ENCODE results near the gene C16orf87.

Gene C16orf87

DNA sequence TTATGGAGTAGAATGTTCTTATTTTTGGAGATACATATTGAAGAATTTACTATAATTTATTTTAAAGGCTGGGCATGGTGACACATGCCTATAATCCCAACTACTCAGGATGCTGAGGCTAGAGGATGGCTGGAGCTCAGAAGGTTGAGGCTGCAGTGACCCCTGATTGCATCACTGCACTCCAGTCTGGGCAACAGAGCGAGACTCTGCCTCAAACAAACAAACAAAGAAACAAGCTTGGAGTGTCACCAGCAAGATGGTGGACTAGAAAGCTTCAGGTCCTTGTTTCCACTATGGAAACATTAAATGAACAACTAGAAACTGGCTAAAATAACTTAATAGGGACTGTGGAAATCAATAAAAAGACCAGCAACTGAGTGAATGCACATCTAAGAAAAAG is 35.3 kb upstream of the C16orf87 start:
- no peaks in the 10 kb centered on the region for H3K9me3 ChIP-seq
- no peak overlapping the region for H3K27ac ChIP-seq
- H3K27me3 ChIP-seq = no peaks in the 10 kb centered on the region
- TF ChIP-seq, protein P1, sequence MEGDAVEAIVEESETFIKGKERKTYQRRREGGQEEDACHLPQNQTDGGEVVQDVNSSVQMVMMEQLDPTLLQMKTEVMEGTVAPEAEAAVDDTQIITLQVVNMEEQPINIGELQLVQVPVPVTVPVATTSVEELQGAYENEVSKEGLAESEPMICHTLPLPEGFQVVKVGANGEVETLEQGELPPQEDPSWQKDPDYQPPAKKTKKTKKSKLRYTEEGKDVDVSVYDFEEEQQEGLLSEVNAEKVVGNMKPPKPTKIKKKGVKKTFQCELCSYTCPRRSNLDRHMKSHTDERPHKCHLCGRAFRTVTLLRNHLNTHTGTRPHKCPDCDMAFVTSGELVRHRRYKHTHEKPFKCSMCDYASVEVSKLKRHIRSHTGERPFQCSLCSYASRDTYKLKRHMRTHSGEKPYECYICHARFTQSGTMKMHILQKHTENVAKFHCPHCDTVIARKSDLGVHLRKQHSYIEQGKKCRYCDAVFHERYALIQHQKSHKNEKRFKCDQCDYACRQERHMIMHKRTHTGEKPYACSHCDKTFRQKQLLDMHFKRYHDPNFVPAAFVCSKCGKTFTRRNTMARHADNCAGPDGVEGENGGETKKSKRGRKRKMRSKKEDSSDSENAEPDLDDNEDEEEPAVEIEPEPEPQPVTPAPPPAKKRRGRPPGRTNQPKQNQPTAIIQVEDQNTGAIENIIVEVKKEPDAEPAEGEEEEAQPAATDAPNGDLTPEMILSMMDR (IDR thresholded peaks at IDR 0.05) = no peak
- H3K4me3 ChIP-seq = no peak overlapping the region
- no peaks in the 10 kb centered on the region for H3K4me1 ChIP-seq
- intact Hi-C loops (cut with DNase I; ENCODE audit: low total_unique reads) = no loop called here
- no peaks in the 10 kb centered on the region for H3K36me3 ChIP-seq
- DNase-seq = no peak

DNA sequence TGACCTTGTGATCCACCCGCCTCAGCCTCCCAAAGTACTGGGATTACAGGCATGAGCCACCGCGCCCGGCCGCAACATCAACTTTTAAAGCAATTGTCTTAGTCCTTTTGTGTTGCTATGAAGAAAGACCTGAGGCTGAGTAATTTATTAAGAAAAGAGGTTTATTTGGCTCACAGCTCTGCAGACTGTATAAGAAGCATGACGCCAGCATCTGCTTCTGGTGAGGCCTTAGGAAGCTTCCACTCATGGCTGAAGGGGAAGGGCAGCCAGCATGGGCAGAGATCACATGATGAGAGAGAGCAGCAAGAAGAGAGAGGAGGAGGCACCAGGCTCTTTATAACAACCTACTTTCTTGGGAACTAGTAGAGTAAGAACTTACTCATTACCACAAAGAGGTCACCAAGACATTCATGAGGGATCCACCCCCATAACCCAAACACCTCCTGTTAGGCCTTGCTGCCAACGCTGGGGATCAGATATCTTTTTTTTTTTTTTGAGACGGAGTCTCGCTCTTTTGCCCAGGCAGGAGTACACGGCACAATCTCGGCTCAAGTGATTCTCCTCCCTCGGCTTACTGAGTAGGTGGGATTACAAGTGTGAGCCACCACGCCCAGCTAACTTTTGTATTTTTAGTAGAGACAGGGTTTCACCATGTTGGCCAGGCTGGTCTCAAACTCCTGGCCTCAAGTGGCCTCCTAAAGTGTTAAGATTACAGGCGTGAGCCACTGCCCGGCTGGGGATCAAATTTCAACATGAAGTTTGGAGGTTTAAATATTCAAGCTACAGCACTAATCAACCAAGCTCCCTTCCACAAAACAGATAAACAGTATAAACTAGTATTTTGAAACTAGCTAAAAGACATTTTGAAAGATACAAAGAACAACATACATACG is 31.8 kb upstream of the C16orf87 start:
- TF ChIP-seq, protein P1 (IDR thresholded peaks at IDR 0.05) = no peak
- no peaks in the 10 kb centered on the region for H3K27me3 ChIP-seq
- no peak for DNase-seq
- H3K9me3 ChIP-seq = no peaks in the 10 kb centered on the region
- H3K4me3 ChIP-seq = no peak overlapping the region
- intact Hi-C loops (cut with DNase I; ENCODE audit: low total_unique reads) = no loop called here
- no peak overlapping the region for H3K27ac ChIP-seq
- no peaks in the 10 kb centered on the region for H3K36me3 ChIP-seq
- H3K4me1 ChIP-seq = peaks cover 0 to 2% (median 0%) of the 10 kb centered on the region in 4 donors

DNA sequence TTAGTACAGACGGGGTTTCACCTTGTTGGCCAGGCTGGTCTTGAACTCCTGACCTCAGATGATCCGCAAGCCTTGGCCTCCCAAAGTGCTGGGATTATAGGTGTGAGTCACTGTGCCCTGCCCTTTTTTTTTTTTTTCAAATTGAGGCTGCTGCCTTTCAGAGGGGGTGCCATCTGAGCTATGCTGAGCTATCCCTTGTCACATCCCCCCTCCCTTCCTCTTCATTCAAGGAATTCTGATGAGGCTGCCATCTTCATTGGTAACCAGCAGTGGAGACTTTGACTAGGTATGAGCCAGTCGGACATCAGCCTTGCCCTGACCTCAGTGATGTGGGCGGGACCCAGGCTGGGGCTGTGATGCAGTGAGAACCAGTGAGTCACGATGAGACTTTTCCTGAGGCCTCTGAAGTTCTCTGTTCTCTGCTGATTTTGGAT is 28.8 kb upstream of the C16orf87 start:
- H3K27me3 ChIP-seq = no peaks in the 10 kb centered on the region
- no peak overlapping the region for H3K4me3 ChIP-seq
- no peak for DNase-seq
- peaks cover 0 to 10% (median 1%) of the 10 kb centered on the region in 4 donors for H3K4me1 ChIP-seq
- TF ChIP-seq, protein P1 (IDR thresholded peaks at IDR 0.05) = no peak
- intact Hi-C loops (cut with DNase I; ENCODE audit: low total_unique reads) = no loop called here
- no peaks in the 10 kb centered on the region for H3K9me3 ChIP-seq
- H3K27ac ChIP-seq = no peak overlapping the region
- H3K36me3 ChIP-seq = no peaks in the 10 kb centered on the region

DNA sequence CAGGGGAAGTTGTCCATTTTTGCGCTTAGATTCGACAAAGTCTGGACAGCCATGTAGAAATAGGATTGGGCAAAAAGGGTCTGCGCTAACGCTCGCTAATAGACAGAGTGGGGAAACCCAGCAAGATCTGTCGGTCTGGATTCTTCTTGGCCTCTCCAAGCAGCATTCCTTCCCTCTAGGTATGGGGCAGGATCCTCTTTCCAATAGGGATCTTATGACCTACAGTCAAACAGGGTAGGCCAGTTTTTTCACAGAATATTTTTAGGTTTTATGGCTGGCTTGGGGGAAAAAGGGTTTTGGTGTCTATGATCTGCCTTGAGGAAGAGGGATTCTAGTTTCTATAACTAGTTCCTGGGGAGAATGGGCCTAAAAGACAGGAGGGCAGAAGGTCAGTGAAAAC is 27.2 kb upstream of the C16orf87 start:
- intact Hi-C loops (cut with DNase I; ENCODE audit: low total_unique reads) = no loop called here
- H3K27ac ChIP-seq = no peak overlapping the region
- H3K4me1 ChIP-seq = peaks cover 0 to 10% (median 1%) of the 10 kb centered on the region in 4 donors
- DNase-seq = no peak
- no peaks in the 10 kb centered on the region for H3K27me3 ChIP-seq
- H3K4me3 ChIP-seq = no peak overlapping the region
- H3K9me3 ChIP-seq = no peaks in the 10 kb centered on the region
- H3K36me3 ChIP-seq = no peaks in the 10 kb centered on the region
- TF ChIP-seq, protein P1 (IDR thresholded peaks at IDR 0.05) = no peak

DNA sequence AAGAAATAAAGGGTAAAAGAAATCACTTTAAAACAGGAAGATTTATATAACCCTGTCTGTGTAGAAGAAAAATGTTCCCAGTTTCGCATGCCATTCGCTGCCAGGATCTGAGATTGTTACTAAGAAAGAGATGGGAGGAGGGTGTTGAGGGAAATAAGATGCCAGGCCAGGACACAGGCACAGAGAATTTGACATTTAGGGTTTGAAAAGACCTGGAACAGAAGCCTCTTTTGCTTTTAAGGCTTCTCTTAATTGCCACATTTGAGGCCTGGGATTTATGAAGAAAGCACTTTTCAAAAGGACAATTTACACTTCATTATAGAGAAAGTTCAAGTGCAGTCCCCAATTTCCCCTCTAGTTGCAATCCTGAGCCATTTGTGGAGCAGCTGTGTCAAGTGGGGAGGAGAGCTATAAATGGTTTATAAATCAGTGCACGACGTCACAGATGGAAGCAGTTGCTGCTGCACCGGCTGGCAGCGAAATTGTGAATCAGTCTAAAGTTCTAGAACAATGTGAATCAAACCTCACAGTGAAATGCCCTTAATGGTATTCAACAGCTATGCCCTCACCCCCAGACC is 26.5 kb upstream of the C16orf87 start:
- no peak for DNase-seq
- intact Hi-C loops (cut with DNase I; ENCODE audit: low total_unique reads) = no loop called here
- H3K4me1 ChIP-seq = peaks cover 0 to 10% (median 1%) of the 10 kb centered on the region in 4 donors
- TF ChIP-seq, protein P1 (IDR thresholded peaks at IDR 0.05) = peak; percentile 36 to 37
- H3K4me3 ChIP-seq = no peak overlapping the region
- H3K27me3 ChIP-seq = no peaks in the 10 kb centered on the region
- H3K36me3 ChIP-seq = no peaks in the 10 kb centered on the region
- no peak overlapping the region for H3K27ac ChIP-seq
- no peaks in the 10 kb centered on the region for H3K9me3 ChIP-seq
